ENCODE results near the gene FUT7.

Gene FUT7

GRCh38 chr9:137021568-137021978 is 10.3 kb downstream of the FUT7 start:
- TF ChIP-seq ZFX (IDR thresholded peaks at IDR 0.05; ENCODE audit: borderline replicate concordance) = no peak
- peak overlapping the region; percentile 30; the same call in 1 of the 2 replicates for H3K27ac ChIP-seq

GRCh38 chr9:137020771-137021567 is 10.9 kb downstream of the FUT7 start:
- peak overlapping the region; percentile 30; the same call in 1 of the 2 replicates for H3K27ac ChIP-seq
- TF ChIP-seq CTCF (IDR thresholded peaks at IDR 0.05) = no peak
- TF ChIP-seq ZFX (IDR thresholded peaks at IDR 0.05; ENCODE audit: borderline replicate concordance) = no peak

- no peak for TF ChIP-seq ZFX (IDR thresholded peaks at IDR 0.05; ENCODE audit: borderline replicate concordance)
- no peak for TF ChIP-seq CTCF (IDR thresholded peaks at IDR 0.05)
- H3K27ac ChIP-seq = no peak overlapping the region
Observed at GRCh38 chr9:137019891-137020683, 11.8 kb downstream of the FUT7 start.

- no peak overlapping the region for H3K27ac ChIP-seq
- TF ChIP-seq ZFX (IDR thresholded peaks at IDR 0.05; ENCODE audit: borderline replicate concordance) (no peak), CTCF (IDR thresholded peaks at IDR 0.05) (no peak)
Observed at GRCh38 chr9:137018761-137019559, 12.9 kb downstream of the FUT7 start.

- H3K27ac ChIP-seq = no peak overlapping the region
- no peak for TF ChIP-seq ZFX (IDR thresholded peaks at IDR 0.05; ENCODE audit: borderline replicate concordance)
- no peak for TF ChIP-seq CTCF (IDR thresholded peaks at IDR 0.05)
Observed at GRCh38 chr9:137017791-137018497, 13.9 kb downstream of the FUT7 start.

- no peak overlapping the region for H3K27ac ChIP-seq
- TF ChIP-seq ZFX (IDR thresholded peaks at IDR 0.05; ENCODE audit: borderline replicate concordance) (no peak), CTCF (IDR thresholded peaks at IDR 0.05) (no peak)
Observed at GRCh38 chr9:137017071-137017470, 14.8 kb downstream of the FUT7 start.

GRCh38 chr9:137016436-137016835 is 15.5 kb downstream of the FUT7 start:
- no peak for TF ChIP-seq CTCF (IDR thresholded peaks at IDR 0.05)
- no peak for TF ChIP-seq ZFX (IDR thresholded peaks at IDR 0.05; ENCODE audit: borderline replicate concordance)
- H3K27ac ChIP-seq = no peak overlapping the region
